Ascending aorta (tissue), 2 donors: ENCODE measurements around the gene DDX3Y. TPM values are rescaled to one million over a fixed set of nuclear protein-coding genes. Genes with fewer than 3 reads are reported as not detected.

Source experiments
- DNase-seq, 2 donors: peaks; one replicate each; pipeline ENCODE4 v3.0.0-alpha.2; 2019; ENCODE audit warnings: low spot score in 2 of 2
- H3K27ac ChIP-seq, 2 donors: fragments of 200-600 bp; sonication (generic); one replicate each; pipeline ENCODE4 v1.5.1; 2016 to 2017; ENCODE audit warnings: mild to moderate bottlenecking in 1 of 2
- H3K27me3 ChIP-seq: fragments of 200-600 bp; sonication (generic); one replicate; pipeline ENCODE4 v1.5.1; 2017
- H3K36me3 ChIP-seq, 2 donors: fragments of 200-600 bp; sonication (generic); one replicate each; pipeline ENCODE4 v1.5.1; 2016
- H3K4me1 ChIP-seq, 2 donors: fragments of 200-600 bp; sonication (generic); one replicate each; pipeline ENCODE4 v1.5.1; 2016 to 2017; ENCODE audit warnings: mild to moderate bottlenecking in 1 of 2
- H3K4me3 ChIP-seq, 2 donors: fragments of 200-600 bp; sonication (generic); one replicate each; pipeline ENCODE4 v1.5.1; 2016 to 2017; ENCODE audit warnings: mild to moderate bottlenecking in 1 of 2
- H3K9me3 ChIP-seq, 2 donors: fragments of 200-600 bp; sonication (generic); one replicate each; pipeline ENCODE4 v1.5.1; 2016
- intact Hi-C: fragments of 100-400 bp; cut with DNase I; formaldehyde crosslinking; loops from one replicate; pipeline ENCODE4 v1.15.1; 2023
- total RNA-seq: library from RNA; depleted of rRNA; stranded (reverse); fragments of >200 nt; gene quantifications from one replicate; pipeline ENCODE4 v1.1.0, GENCODE V29; 2016
- TF ChIP-seq, protein P1 (sequence below), 3 experiments: fragments of 200-600 bp in 2 of 3; fragments of 450-650 bp in 1 of 3; sonication (generic) in 2 of 3; IDR thresholded peaks; one replicate each; pipeline ENCODE4 v1.5.1; 2016 to 2019; ENCODE audit warnings: antibody characterized with exemption in 3 of 3, mild to moderate bottlenecking in 1 of 3, moderate library complexity in 1 of 3

The DDX3Y gene
- total RNA-seq, 1 donor from 2014 or later = not detected

DNA sequence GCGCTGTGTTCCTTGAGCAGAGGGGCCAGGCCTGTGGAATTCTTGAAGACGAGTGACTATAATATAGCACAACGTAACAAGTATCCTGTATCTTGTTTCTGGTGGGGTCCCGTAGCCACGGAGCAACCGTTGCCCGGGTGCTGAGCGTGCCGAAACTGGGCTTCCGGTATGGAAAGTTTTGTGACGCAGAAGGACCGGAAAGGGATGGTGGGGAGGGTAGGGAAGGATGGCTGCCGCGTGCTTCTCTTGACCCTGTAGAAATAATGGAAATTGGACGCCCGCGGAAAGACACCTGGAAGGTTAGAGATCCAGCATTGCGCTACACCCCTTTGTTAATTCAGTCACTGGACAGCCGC lies 827 bp downstream of the DDX3Y start:
- no peaks in the 10 kb centered on the region for H3K4me1 ChIP-seq
- intact Hi-C loops = no loop called here
- no peaks in the 10 kb centered on the region for H3K36me3 ChIP-seq
- no peak for DNase-seq
- no peaks in the 10 kb centered on the region for H3K9me3 ChIP-seq
- H3K4me3 ChIP-seq = no peak overlapping the region
- TF ChIP-seq, protein P1, sequence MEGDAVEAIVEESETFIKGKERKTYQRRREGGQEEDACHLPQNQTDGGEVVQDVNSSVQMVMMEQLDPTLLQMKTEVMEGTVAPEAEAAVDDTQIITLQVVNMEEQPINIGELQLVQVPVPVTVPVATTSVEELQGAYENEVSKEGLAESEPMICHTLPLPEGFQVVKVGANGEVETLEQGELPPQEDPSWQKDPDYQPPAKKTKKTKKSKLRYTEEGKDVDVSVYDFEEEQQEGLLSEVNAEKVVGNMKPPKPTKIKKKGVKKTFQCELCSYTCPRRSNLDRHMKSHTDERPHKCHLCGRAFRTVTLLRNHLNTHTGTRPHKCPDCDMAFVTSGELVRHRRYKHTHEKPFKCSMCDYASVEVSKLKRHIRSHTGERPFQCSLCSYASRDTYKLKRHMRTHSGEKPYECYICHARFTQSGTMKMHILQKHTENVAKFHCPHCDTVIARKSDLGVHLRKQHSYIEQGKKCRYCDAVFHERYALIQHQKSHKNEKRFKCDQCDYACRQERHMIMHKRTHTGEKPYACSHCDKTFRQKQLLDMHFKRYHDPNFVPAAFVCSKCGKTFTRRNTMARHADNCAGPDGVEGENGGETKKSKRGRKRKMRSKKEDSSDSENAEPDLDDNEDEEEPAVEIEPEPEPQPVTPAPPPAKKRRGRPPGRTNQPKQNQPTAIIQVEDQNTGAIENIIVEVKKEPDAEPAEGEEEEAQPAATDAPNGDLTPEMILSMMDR (IDR thresholded peaks at IDR 0.05) = no peak
- no peaks in the 10 kb centered on the region for H3K27me3 ChIP-seq
- no peak overlapping the region for H3K27ac ChIP-seq

DNA sequence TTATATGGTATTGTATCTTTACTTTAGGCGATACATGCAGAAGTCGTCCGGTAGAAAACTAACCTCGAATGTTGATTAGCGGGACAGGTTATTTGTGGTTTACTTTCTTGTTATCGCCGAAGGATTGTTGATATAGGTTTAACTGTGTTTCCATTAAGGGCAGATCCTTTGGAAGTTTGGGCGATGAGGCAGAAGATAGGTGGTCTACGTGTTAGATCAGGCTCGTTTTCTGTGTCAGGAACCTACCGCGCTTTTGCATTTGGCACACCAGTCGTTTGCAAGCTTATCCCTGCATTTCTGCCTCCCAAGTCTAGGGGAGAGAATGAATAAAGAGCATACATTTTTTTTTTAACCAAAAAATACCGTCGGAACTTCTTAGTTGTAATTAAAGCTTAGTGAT lies 1.2 kb downstream of the DDX3Y start:
- TF ChIP-seq, protein P1 (IDR thresholded peaks at IDR 0.05) = no peak
- no peaks in the 10 kb centered on the region for H3K9me3 ChIP-seq
- H3K4me3 ChIP-seq = no peak overlapping the region
- DNase-seq = no peak
- H3K27ac ChIP-seq = no peak overlapping the region
- no peaks in the 10 kb centered on the region for H3K4me1 ChIP-seq
- no peaks in the 10 kb centered on the region for H3K27me3 ChIP-seq
- intact Hi-C loops = no loop called here
- no peaks in the 10 kb centered on the region for H3K36me3 ChIP-seq

DNA sequence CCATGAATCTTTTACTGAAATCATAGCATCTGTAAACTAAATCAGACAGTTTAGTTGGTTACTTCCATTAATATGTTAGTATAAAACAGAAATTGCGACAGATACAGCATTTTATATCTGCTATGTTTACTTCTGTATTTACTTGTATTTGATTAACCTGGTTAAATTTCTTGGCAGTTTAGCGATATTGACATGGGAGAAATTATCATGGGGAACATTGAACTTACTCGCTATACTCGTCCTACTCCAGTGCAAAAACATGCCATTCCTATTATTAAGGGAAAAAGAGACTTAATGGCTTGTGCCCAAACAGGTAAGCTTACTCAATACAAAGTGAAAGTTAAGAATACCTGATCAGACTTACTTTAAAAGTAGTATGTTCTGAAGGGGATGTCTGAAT lies 8.9 kb downstream of the DDX3Y start:
- DNase-seq = no peak
- no peaks in the 10 kb centered on the region for H3K27me3 ChIP-seq
- H3K36me3 ChIP-seq = no peaks in the 10 kb centered on the region
- intact Hi-C loops = no loop called here
- TF ChIP-seq, protein P1 (IDR thresholded peaks at IDR 0.05) = no peak
- no peak overlapping the region for H3K4me3 ChIP-seq
- no peaks in the 10 kb centered on the region for H3K4me1 ChIP-seq
- H3K9me3 ChIP-seq = no peaks in the 10 kb centered on the region
- no peak overlapping the region for H3K27ac ChIP-seq

DNA sequence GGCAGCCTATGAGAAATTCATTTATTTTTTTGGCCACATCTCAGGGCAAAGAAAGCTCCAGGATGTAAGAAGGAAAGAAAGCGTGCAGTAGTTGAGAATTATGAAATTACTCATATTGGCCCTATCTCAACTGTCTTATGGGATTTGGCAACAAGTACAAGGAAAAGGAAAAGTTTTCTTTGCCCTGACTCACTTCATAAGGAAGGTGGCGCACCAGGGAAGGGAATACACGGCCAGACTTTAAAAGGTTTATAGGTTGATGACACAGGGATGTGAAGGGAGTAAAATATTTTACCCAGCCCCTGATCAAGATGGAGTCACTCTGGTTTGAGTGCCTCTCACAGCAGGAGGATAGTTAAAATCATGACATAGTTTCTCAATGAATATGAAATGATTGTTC lies 23.4 kb downstream of the DDX3Y start:
- DNase-seq = no peak
- H3K4me1 ChIP-seq = no peaks in the 10 kb centered on the region
- TF ChIP-seq, protein P1 (IDR thresholded peaks at IDR 0.05) = no peak
- no peaks in the 10 kb centered on the region for H3K36me3 ChIP-seq
- intact Hi-C loops = no loop called here
- H3K27ac ChIP-seq = no peak overlapping the region
- no peaks in the 10 kb centered on the region for H3K27me3 ChIP-seq
- H3K4me3 ChIP-seq = no peak overlapping the region
- no peaks in the 10 kb centered on the region for H3K9me3 ChIP-seq

DNA sequence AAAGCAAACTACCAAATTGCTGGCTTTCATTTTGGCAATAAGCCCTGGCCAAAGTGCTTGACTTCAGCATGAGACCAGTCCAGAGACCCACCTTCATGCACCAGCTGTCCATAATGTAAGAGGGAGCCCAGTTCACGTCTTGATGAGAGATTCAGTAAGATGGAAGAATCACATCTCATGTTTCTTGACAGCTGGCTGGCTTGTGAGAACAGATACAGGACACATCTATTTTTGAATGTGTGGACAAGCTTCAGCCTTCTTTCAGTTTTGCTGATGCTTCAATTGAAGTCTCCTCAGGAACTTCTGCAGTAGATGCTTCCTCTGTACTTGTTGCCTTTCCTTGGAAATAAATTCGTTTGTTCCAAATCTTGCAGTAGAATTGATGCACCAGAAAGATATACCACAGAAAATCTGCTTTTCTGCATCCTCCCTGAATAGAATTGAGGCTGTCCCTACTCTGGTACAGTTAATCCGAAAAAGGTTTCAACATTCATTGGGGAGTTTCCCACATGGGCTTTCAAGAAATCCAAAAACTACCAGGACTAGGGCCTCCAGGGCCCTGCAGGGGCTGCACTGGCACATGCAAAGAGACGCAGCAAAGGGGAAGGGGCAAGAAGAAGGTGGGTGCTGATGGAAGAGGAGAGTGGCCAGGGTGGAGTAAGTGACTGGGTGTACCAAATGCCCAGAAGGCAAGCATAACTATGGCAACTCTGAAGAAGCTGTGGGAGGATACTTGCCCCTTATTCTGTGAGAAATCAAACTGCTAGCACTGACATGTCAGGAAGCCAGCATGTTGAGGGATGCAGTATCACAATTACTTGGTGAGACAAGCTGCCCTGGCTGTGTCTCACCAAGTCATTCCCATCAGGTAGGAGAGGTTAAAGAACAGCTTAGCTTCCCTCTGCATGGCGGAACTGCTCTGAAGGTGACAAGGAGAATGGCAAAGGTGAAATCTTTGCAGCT lies 37.3 kb downstream of the DDX3Y start:
- intact Hi-C loops = no loop called here
- TF ChIP-seq, protein P1 (IDR thresholded peaks at IDR 0.05) = no peak
- H3K27ac ChIP-seq = no peak overlapping the region

More for the DNA sequence above, 37.3 kb downstream of the DDX3Y start:
- Histone ChIP-seq H3K27me3 (no peaks in the 10 kb centered on the region), H3K4me3 (no peak overlapping the region), H3K4me1 (no peaks in the 10 kb centered on the region), H3K36me3 (no peaks in the 10 kb centered on the region), H3K9me3 (no peaks in the 10 kb centered on the region)
- DNase-seq = no peak

Other genes starting within 250 kb of the DDX3Y start
- not detected for gene USP9Y, start 203.6 kb upstream of the DDX3Y start, total RNA-seq